ENCODE measurements around the gene PLCB3.

- TF ChIP-seq, protein P1, sequence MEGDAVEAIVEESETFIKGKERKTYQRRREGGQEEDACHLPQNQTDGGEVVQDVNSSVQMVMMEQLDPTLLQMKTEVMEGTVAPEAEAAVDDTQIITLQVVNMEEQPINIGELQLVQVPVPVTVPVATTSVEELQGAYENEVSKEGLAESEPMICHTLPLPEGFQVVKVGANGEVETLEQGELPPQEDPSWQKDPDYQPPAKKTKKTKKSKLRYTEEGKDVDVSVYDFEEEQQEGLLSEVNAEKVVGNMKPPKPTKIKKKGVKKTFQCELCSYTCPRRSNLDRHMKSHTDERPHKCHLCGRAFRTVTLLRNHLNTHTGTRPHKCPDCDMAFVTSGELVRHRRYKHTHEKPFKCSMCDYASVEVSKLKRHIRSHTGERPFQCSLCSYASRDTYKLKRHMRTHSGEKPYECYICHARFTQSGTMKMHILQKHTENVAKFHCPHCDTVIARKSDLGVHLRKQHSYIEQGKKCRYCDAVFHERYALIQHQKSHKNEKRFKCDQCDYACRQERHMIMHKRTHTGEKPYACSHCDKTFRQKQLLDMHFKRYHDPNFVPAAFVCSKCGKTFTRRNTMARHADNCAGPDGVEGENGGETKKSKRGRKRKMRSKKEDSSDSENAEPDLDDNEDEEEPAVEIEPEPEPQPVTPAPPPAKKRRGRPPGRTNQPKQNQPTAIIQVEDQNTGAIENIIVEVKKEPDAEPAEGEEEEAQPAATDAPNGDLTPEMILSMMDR (IDR thresholded peaks at IDR 0.05), result no peak
- TF ChIP-seq EP300 (IDR thresholded peaks at IDR 0.05; ENCODE audit: low read depth) (no peak), POLR2AphosphoS5 (IDR thresholded peaks at IDR 0.05) (no peak), POLR2A (IDR thresholded peaks at IDR 0.05) (no peak)
These were observed 41.3 kb downstream of the PLCB3 start for GRCh38 chr11:64292460-64293254.
